Skeletal muscle satellite cell (primary cell): ENCODE data around the gene MPZL1.

ENCODE experiments used
- H3K27me3 ChIP-seq: 2 replicates; pipeline ENCODE4 v1.7.0; 2013; ENCODE audit warnings: low read length; ENCODE audit not compliant: control insufficient read depth, insufficient read depth
- H3K36me3 ChIP-seq: 2 replicates; pipeline ENCODE4 v1.7.0; 2013; ENCODE audit warnings: mild to moderate bottlenecking, control low read depth, low read length; ENCODE audit not compliant: insufficient read depth
- H3K4me1 ChIP-seq: 2 replicates; pipeline ENCODE4 v1.7.0; 2013; ENCODE audit warnings: low read length; ENCODE audit not compliant: control insufficient read depth, insufficient read depth
- H3K4me2 ChIP-seq: 2 replicates; pipeline ENCODE4 v1.7.0; 2013; ENCODE audit warnings: mild to moderate bottlenecking, low read length
- H3K4me3 ChIP-seq: 2 replicates; pipeline ENCODE4 v1.7.0; 2013; ENCODE audit warnings: low read length
- H3K9ac ChIP-seq: 2 replicates; pipeline ENCODE4 v1.7.0; 2013; ENCODE audit warnings: mild to moderate bottlenecking, low read depth, low read length, moderate library complexity
- H3K9me3 ChIP-seq: replicated peaks from 2 replicates; pipeline ENCODE4 v1.7.0; 2013; ENCODE audit warnings: mild to moderate bottlenecking, control low read depth, low read length

Gene MPZL1

DNA sequence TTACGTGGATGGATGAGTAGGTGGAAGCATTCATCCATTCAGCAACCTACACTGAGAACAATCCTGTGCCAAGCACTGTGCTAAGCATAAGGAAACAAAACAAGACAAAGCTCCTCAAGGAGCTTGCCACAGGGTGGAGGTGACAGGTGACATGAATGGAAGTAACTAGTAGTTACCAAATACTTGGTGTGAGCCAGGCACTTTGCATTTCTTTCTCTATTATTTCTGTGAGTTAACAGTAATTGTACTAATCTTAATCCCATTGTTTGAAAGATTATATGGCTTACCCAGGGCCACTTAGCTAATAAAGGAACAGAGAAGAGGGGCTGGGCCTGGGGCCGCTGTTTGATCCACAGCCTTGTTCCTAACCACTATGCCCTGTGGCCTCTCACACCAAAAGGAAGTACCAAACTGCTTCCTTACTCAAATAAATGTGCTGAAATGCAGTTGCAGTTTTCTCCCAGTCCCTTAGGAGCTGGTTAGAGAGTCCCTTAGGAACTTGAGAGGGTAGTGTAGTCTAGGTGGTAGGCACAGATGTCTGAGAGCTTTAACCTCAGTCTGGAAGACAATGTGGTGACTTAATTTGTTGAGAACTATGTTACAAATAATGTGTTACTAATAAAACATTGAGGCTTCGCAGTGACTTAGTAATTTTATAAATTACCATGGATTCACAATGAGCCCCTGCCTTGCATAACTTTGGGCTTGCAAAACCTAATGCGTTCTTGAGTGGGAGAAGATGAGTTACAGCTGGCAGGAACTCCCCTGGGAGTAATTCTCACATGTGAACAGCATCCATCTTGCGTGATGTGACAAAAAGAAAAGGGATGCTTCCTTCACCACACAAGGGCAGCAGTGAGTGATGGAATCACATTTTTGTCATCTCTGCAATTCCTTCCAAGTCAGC, 69.8 kb downstream of the MPZL1 start:
- Histone ChIP-seq H3K4me2 (no peak overlapping the region), H3K4me1 (peaks cover 45% of the 10 kb centered on the region), H3K9me3 (no peaks in the 10 kb centered on the region), H3K4me3 (no peak overlapping the region), H3K27me3 (no peaks in the 10 kb centered on the region), H3K36me3 (peaks cover 32% of the 10 kb centered on the region), H3K9ac (peak overlapping the region; percentile 42)

DNA sequence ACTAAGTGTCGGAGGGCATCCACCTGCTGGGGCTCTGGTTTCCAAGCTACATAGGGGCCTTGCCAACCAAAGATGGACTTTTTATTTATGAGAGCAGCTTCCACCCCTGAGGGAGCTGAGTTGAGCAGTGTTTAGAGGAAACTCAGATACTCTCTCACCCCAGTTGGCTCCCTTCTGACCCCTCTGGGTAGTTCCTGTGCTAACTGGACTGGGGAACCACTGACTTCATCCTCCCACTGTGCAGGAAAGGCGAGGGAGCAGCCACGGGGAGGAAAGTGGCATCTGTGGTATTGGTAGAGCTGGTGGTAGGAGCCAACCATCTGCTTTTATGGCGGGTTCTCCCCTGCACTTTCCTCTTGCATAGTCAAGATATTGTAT, 70.4 kb downstream of the MPZL1 start:
- peaks cover 32% of the 10 kb centered on the region for H3K36me3 ChIP-seq
- H3K9me3 ChIP-seq, result no peaks in the 10 kb centered on the region
- no peak overlapping the region for H3K4me3 ChIP-seq
- no peak overlapping the region for H3K4me2 ChIP-seq
- H3K9ac ChIP-seq, result no peak overlapping the region
- no peaks in the 10 kb centered on the region for H3K27me3 ChIP-seq
- peaks cover 48% of the 10 kb centered on the region for H3K4me1 ChIP-seq

GRCh38 chr1:167794043-167794442, 72.3 kb downstream of the MPZL1 start:
- Histone ChIP-seq H3K9me3 (no peaks in the 10 kb centered on the region), H3K4me2 (no peak overlapping the region), H3K36me3 (peaks cover 19% of the 10 kb centered on the region), H3K4me1 (peaks cover 53% of the 10 kb centered on the region), H3K27me3 (no peaks in the 10 kb centered on the region), H3K4me3 (no peak overlapping the region), H3K9ac (no peak overlapping the region)

DNA sequence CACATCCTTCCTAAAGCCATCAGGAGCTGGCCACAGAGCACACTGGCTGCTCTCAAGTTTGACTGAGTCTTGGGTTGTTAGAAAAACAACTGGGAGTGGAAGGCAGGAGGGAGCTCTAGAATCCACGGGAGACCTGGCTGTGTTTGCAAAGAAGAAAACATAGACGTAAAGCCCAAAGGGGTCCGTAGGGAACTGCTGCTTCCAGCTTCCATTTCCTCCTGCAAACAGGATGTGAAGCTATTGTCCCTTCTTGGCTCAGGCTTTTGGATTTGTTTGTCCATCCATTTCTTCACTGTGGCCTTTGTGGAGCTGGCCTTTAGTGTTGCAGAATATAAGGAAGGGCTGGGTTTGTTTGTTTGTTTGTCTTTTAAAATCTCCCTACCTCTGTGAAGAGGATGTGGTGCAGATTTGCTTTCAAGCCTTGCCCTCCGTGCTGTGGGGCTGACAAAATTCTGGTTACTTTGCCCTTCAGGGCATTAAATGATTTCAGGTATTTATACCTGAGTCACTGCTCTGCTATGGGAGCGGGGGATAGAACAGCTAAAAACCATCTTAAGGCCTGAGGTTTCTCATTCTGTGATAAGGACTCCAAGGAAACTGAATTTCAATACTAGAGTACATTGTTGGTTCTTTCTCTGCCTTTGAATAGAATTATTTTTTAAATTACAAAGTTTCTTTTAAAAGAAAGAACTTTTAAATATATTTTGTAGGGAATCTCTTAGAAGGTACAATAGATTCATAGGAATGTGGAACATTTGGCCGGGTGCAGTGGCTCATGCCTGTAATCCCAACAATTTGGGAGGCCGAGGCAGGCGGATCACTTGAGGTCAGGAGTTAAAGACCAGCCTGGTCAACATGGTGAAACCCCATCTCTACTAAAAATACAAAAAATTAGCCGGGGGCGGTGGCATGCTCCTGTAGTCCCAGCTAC, 74.3 kb downstream of the MPZL1 start:
- Histone ChIP-seq H3K4me2 (peak overlapping the region; percentile 49), H3K27me3 (no peaks in the 10 kb centered on the region), H3K4me1 (peaks cover 37% of the 10 kb centered on the region), H3K4me3 (no peak overlapping the region), H3K9ac (peak overlapping the region; percentile 41), H3K36me3 (peaks cover 1% of the 10 kb centered on the region), H3K9me3 (no peaks in the 10 kb centered on the region)

- peak overlapping the region; percentile 41 for H3K9ac ChIP-seq
- H3K9me3 ChIP-seq, result no peaks in the 10 kb centered on the region
- H3K4me1 ChIP-seq, result peaks cover 31% of the 10 kb centered on the region
- H3K4me3 ChIP-seq, result no peak overlapping the region
- peak overlapping the region; percentile 64 for H3K4me2 ChIP-seq
- H3K36me3 ChIP-seq, result no peaks in the 10 kb centered on the region
- H3K27me3 ChIP-seq, result no peaks in the 10 kb centered on the region
Measured at GRCh38 chr1:167797015-167797414, 75.2 kb downstream of the MPZL1 start.

- peaks cover 25% of the 10 kb centered on the region for H3K4me1 ChIP-seq
- no peak overlapping the region for H3K4me3 ChIP-seq
- H3K9me3 ChIP-seq, result no peaks in the 10 kb centered on the region
- no peaks in the 10 kb centered on the region for H3K36me3 ChIP-seq
- no peaks in the 10 kb centered on the region for H3K27me3 ChIP-seq
- no peak overlapping the region for H3K9ac ChIP-seq
- no peak overlapping the region for H3K4me2 ChIP-seq
Measured at GRCh38 chr1:167798952-167799351, 77.2 kb downstream of the MPZL1 start.

DNA sequence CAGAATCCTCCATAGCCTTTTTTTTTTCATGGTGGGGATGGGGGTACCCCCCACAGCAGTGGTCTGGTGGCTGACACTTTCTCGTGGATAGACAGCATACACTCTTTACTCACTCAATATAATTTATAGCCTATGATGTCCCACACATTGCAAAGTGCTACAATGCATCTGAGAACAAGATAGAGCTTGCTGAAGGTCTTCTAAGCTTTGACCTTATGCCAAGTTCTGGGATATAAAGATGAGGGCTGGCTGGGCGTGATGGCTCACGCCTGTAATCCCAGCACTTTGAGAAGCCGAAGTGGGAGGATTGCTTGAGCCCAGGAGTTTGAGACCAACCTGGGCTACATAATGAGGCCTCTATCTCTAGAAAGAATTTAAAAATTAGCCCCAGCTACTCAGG, 78.0 kb downstream of the MPZL1 start:
- H3K9me3 ChIP-seq, result no peaks in the 10 kb centered on the region
- no peaks in the 10 kb centered on the region for H3K27me3 ChIP-seq
- H3K36me3 ChIP-seq, result no peaks in the 10 kb centered on the region
- H3K4me2 ChIP-seq, result no peak overlapping the region
- H3K4me3 ChIP-seq, result no peak overlapping the region
- H3K4me1 ChIP-seq, result peaks cover 29% of the 10 kb centered on the region
- H3K9ac ChIP-seq, result no peak overlapping the region

DNA sequence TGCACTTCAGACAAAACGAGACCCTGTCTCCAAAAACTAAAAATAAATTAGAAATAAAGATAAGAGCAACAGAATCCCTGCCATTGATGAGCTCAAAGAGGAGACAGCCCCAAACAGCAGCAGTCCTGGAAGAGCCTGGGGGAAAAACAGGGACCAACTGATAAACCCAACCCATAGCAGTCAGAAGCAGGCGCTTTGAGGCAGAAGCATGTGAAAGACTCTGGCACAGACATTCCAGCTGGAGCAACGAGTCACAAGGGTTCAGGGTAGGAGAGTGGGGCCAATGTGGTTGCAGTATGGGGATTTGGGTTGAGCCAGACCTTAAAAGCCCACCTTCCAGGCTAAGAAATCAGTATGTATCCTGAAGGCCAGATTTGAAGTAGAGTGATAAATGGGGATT, 78.5 kb downstream of the MPZL1 start:
- Histone ChIP-seq H3K4me3 (no peak overlapping the region), H3K9ac (no peak overlapping the region), H3K27me3 (no peaks in the 10 kb centered on the region), H3K4me1 (peaks cover 34% of the 10 kb centered on the region), H3K9me3 (no peaks in the 10 kb centered on the region), H3K36me3 (no peaks in the 10 kb centered on the region), H3K4me2 (no peak overlapping the region)

DNA sequence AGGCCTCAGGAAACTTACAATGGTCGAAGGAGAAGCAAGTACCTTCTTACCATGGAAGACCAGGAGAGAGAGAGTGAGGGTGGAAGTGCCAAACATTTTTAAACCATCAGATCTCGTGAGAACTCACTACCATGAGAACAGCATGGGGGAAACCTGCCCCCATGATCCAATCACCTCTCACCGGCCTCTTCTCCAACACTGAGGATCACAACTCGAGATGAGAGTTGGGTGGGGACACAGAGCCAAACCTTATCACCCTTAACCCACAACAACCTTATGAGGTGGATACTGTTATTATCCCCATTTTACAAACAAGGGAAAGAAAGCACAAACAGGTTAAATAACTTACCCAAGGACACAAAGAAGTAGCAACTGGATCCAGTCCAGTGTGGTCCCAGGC, 80.5 kb downstream of the MPZL1 start:
- Histone ChIP-seq H3K4me2 (no peak overlapping the region), H3K4me1 (peaks cover 21% of the 10 kb centered on the region), H3K9me3 (no peaks in the 10 kb centered on the region), H3K4me3 (no peak overlapping the region), H3K36me3 (no peaks in the 10 kb centered on the region), H3K27me3 (no peaks in the 10 kb centered on the region), H3K9ac (no peak overlapping the region)

DNA sequence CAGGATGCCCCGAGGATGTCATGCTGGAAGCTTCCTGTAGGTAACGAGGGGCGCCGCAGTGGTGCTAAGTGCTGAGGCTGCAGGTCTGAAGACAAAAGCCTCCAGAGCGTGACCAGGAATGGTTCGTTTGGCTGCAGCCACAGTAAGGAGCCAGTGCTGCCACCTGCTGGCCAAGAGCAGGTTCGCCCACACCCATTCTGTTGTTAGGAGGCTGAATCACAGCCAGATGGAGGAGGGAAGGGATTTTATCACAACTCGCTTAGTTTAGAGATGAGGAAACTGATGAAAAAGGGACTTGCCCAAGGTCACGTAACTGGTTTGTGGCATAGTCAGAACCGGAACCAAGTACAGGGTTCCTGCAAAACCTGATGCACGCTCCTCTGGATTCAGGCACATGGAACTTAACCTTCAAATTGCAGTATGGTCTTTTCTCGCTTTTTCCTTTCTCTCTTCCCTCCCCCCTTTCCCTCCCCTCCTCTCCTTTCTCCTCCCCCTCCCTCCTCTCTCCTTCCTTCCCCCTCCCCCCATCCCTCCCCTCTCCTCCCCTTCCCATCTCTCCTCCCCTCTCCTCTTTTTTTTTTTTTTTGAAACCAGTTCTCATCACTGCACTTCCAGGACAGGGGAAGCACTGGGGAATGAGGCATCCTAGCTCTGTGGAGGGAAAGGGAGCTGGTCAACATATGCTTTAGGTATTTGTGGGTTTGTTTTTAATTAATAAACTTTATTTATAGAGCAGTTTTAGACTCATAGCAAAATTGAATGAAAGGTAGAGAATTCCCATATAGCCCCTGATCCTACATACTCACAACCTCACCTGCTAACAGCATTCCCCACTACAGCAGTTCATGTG, 81.8 kb downstream of the MPZL1 start:
- Histone ChIP-seq H3K4me3 (no peak overlapping the region), H3K27me3 (no peaks in the 10 kb centered on the region), H3K36me3 (no peaks in the 10 kb centered on the region), H3K4me2 (peak overlapping the region; percentile 27), H3K9me3 (no peaks in the 10 kb centered on the region), H3K4me1 (peaks cover 26% of the 10 kb centered on the region), H3K9ac (no peak overlapping the region)

- no peaks in the 10 kb centered on the region for H3K36me3 ChIP-seq
- no peak overlapping the region for H3K9ac ChIP-seq
- H3K4me2 ChIP-seq, result no peak overlapping the region
- H3K27me3 ChIP-seq, result no peaks in the 10 kb centered on the region
- H3K9me3 ChIP-seq, result no peaks in the 10 kb centered on the region
- peaks cover 28% of the 10 kb centered on the region for H3K4me1 ChIP-seq
- H3K4me3 ChIP-seq, result no peak overlapping the region
Measured at GRCh38 chr1:167805041-167805556, 83.3 kb downstream of the MPZL1 start.
